ENCODE data around the gene EBF3.

EBF3 gene

GRCh38 chr10:129844216-129844766 lies 119.8 kb downstream of the EBF3 start:
- no peak for TF ChIP-seq TCF12 (IDR thresholded peaks at IDR 0.05; ENCODE audit: low read depth)
- TF ChIP-seq TAF1 (IDR thresholded peaks at IDR 0.05; ENCODE audit: low read depth): no peak
- no peak for TF ChIP-seq TEAD4 (IDR thresholded peaks at IDR 0.05)
- no peak for TF ChIP-seq EGR1 (IDR thresholded peaks at IDR 0.05)
- TF ChIP-seq EP300 (IDR thresholded peaks at IDR 0.05; ENCODE audit: borderline replicate concordance): no peak
- TF ChIP-seq MAX (IDR thresholded peaks at IDR 0.05): no peak
- TF ChIP-seq USF1 (IDR thresholded peaks at IDR 0.05): no peak
- TF ChIP-seq CEBPB (IDR thresholded peaks at IDR 0.05): no peak
- TF ChIP-seq FOXM1 (IDR thresholded peaks at IDR 0.05; ENCODE audit: borderline replicate concordance, low read depth): no peak
- no peak for TF ChIP-seq REST (IDR thresholded peaks at IDR 0.05; ENCODE audit: low read depth)
- no peak for TF ChIP-seq RAD21 (IDR thresholded peaks at IDR 0.05; ENCODE audit: low read depth)
- no peak for TF ChIP-seq ZBTB7A (IDR thresholded peaks at IDR 0.05; ENCODE audit: low read depth)
- no peak for TF ChIP-seq NFIC (IDR thresholded peaks at IDR 0.05)
- no peak for TF ChIP-seq CREB1 (IDR thresholded peaks at IDR 0.05; ENCODE audit: low read depth)
- no peak for TF ChIP-seq YY1 (IDR thresholded peaks at IDR 0.05; ENCODE audit: low read depth)

GRCh38 chr10:129843702-129844101 lies 120.4 kb downstream of the EBF3 start:
- TF ChIP-seq TCF12 (IDR thresholded peaks at IDR 0.05; ENCODE audit: low read depth): no peak
- TF ChIP-seq FOXM1 (IDR thresholded peaks at IDR 0.05; ENCODE audit: borderline replicate concordance, low read depth): no peak
- TF ChIP-seq ZBTB7A (IDR thresholded peaks at IDR 0.05; ENCODE audit: low read depth): no peak
- TF ChIP-seq CEBPB (IDR thresholded peaks at IDR 0.05): no peak
- no peak for TF ChIP-seq EP300 (IDR thresholded peaks at IDR 0.05; ENCODE audit: borderline replicate concordance)
- TF ChIP-seq NFIC (IDR thresholded peaks at IDR 0.05): no peak
- TF ChIP-seq EGR1 (IDR thresholded peaks at IDR 0.05): no peak
- TF ChIP-seq TEAD4 (IDR thresholded peaks at IDR 0.05): no peak
- TF ChIP-seq USF1 (IDR thresholded peaks at IDR 0.05): no peak
- no peak for TF ChIP-seq YY1 (IDR thresholded peaks at IDR 0.05; ENCODE audit: low read depth)
- no peak for TF ChIP-seq REST (IDR thresholded peaks at IDR 0.05; ENCODE audit: low read depth)
- no peak for TF ChIP-seq CREB1 (IDR thresholded peaks at IDR 0.05; ENCODE audit: low read depth)
- TF ChIP-seq MAX (IDR thresholded peaks at IDR 0.05): no peak
- TF ChIP-seq RAD21 (IDR thresholded peaks at IDR 0.05; ENCODE audit: low read depth): no peak
- TF ChIP-seq TAF1 (IDR thresholded peaks at IDR 0.05; ENCODE audit: low read depth): no peak

GRCh38 chr10:129843131-129843541 lies 120.9 kb downstream of the EBF3 start:
- TF ChIP-seq RAD21 (IDR thresholded peaks at IDR 0.05; ENCODE audit: low read depth) (no peak), REST (IDR thresholded peaks at IDR 0.05; ENCODE audit: low read depth) (no peak), CREB1 (IDR thresholded peaks at IDR 0.05; ENCODE audit: low read depth) (no peak), CEBPB (IDR thresholded peaks at IDR 0.05) (no peak), EP300 (IDR thresholded peaks at IDR 0.05; ENCODE audit: borderline replicate concordance) (no peak), TAF1 (IDR thresholded peaks at IDR 0.05; ENCODE audit: low read depth) (no peak), FOXM1 (IDR thresholded peaks at IDR 0.05; ENCODE audit: borderline replicate concordance, low read depth) (no peak), EGR1 (IDR thresholded peaks at IDR 0.05) (no peak), MAX (IDR thresholded peaks at IDR 0.05) (no peak), USF1 (IDR thresholded peaks at IDR 0.05) (no peak), YY1 (IDR thresholded peaks at IDR 0.05; ENCODE audit: low read depth) (no peak), NFIC (IDR thresholded peaks at IDR 0.05) (no peak), ZBTB7A (IDR thresholded peaks at IDR 0.05; ENCODE audit: low read depth) (no peak), TCF12 (IDR thresholded peaks at IDR 0.05; ENCODE audit: low read depth) (no peak), TEAD4 (IDR thresholded peaks at IDR 0.05) (no peak)

Data from Ishikawa (cell line).